Measurements from ENCODE around the gene BTBD6.

BTBD6 gene

GRCh38 chr14:105247715-105248367 lies 492 bp upstream of the BTBD6 start:
- peak overlapping the region; percentile 64 for H3K4me3 ChIP-seq (ENCODE audit: low read depth, low read length)
- TF ChIP-seq CTCF (IDR thresholded peaks at IDR 0.05; ENCODE audit: low read depth, low read length), result no peak
- no peak for TF ChIP-seq MAX (IDR thresholded peaks at IDR 0.05; ENCODE audit: low read depth, low read length)
- no peak for TF ChIP-seq MYC (IDR thresholded peaks at IDR 0.05; ENCODE audit: low read depth, low read length)
- TF ChIP-seq POLR2A (IDR thresholded peaks at IDR 0.05; ENCODE audit: extremely low read depth, insufficient read length), result no peak
- DNase-seq (ENCODE audit: low read depth), result no peak

GRCh38 chr14:105249182-105250007 lies 1.1 kb downstream of the BTBD6 start:
- no peak for TF ChIP-seq POLR2A (IDR thresholded peaks at IDR 0.05; ENCODE audit: extremely low read depth, insufficient read length)
- no peak for TF ChIP-seq MYC (IDR thresholded peaks at IDR 0.05; ENCODE audit: low read depth, low read length)
- no peak for TF ChIP-seq MAX (IDR thresholded peaks at IDR 0.05; ENCODE audit: low read depth, low read length)
- TF ChIP-seq CTCF (IDR thresholded peaks at IDR 0.05; ENCODE audit: low read depth, low read length), result no peak
- no peak overlapping the region for H3K4me3 ChIP-seq (ENCODE audit: low read depth, low read length)
- peak; percentile 12 for DNase-seq (ENCODE audit: low read depth)

GRCh38 chr14:105250008-105250366 lies 1.7 kb downstream of the BTBD6 start:
- DNase-seq (ENCODE audit: low read depth), result no peak
- no peak overlapping the region for H3K4me3 ChIP-seq (ENCODE audit: low read depth, low read length)
- no peak for TF ChIP-seq MYC (IDR thresholded peaks at IDR 0.05; ENCODE audit: low read depth, low read length)
- TF ChIP-seq POLR2A (IDR thresholded peaks at IDR 0.05; ENCODE audit: extremely low read depth, insufficient read length), result no peak
- no peak for TF ChIP-seq CTCF (IDR thresholded peaks at IDR 0.05; ENCODE audit: low read depth, low read length)
- no peak for TF ChIP-seq MAX (IDR thresholded peaks at IDR 0.05; ENCODE audit: low read depth, low read length)

GRCh38 chr14:105250986-105251385 lies 2.7 kb downstream of the BTBD6 start:
- TF ChIP-seq POLR2A (IDR thresholded peaks at IDR 0.05; ENCODE audit: extremely low read depth, insufficient read length) (no peak), MYC (IDR thresholded peaks at IDR 0.05; ENCODE audit: low read depth, low read length) (no peak), MAX (IDR thresholded peaks at IDR 0.05; ENCODE audit: low read depth, low read length) (no peak), CTCF (IDR thresholded peaks at IDR 0.05; ENCODE audit: low read depth, low read length) (no peak)
- DNase-seq (ENCODE audit: low read depth), result no peak
- no peak overlapping the region for H3K4me3 ChIP-seq (ENCODE audit: low read depth, low read length)

- no peak overlapping the region for H3K4me3 ChIP-seq (ENCODE audit: low read depth, low read length)
- no peak for TF ChIP-seq POLR2A (IDR thresholded peaks at IDR 0.05; ENCODE audit: extremely low read depth, insufficient read length)
- no peak for TF ChIP-seq CTCF (IDR thresholded peaks at IDR 0.05; ENCODE audit: low read depth, low read length)
- TF ChIP-seq MAX (IDR thresholded peaks at IDR 0.05; ENCODE audit: low read depth, low read length), result no peak
- TF ChIP-seq MYC (IDR thresholded peaks at IDR 0.05; ENCODE audit: low read depth, low read length), result no peak
- DNase-seq (ENCODE audit: low read depth), result no peak
Observed at GRCh38 chr14:105251920-105252319, 3.6 kb downstream of the BTBD6 start.

Data from NB4 (cell line).